ENCODE data around the gene FUT6. TPM values are rescaled to one million over a fixed set of nuclear protein-coding genes. Genes with fewer than 3 reads are reported as not detected.

The FUT6 gene
- total RNA-seq, 1 experiment from 2014 or later: not detected

DNA sequence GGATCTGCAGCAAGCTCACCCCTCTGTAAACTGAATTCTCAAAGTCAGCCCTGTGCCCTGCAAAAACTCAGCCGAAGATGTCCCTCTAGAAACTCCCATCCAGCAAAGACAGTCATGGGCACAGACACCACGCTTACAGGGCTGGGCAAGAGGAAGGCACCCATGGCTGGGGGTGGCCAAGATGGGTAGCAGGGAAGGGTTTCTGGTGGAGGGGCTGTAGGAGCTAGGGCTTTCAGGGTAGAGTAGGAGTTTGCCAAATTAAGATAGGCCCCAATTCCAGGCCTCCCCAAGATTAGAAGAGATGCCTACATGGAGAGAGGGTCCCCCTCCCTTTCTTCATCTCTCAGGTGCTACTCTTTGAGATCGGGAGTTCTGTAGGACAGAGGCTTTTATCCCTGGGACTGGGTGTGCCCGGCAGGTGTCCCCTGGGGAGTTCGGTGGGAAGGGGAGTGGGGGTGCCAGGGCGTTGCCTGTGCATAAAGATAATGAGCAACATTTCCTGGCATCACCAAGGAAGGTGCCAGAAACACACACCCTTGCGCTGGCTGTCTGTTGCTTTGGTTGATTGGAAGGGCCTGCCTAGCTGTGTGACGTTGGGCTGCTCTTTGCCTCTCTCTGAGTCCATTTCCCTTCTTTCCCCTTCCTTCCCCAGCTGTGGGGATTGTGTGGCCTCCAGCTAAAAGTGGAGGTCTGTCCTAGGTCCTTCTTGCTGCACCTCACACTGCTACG is 25.2 kb downstream of the FUT6 start:
- Histone ChIP-seq H3K27me3 (ENCODE audit: control insufficient read depth, insufficient read depth, low read length) (no peaks in the 10 kb centered on the region), H3K4me3 (ENCODE audit: low read depth in 2 of 2, low read length in 2 of 2) (no peak overlapping the region), H3K9me3 (ENCODE audit: control insufficient read depth, insufficient read depth, low read depth, low read length) (no peaks in the 10 kb centered on the region), H3K27ac (ENCODE audit: low read length) (no peak overlapping the region), H3K4me1 (ENCODE audit: control insufficient read depth, insufficient read depth, low read length) (no peaks in the 10 kb centered on the region), H3K36me3 (ENCODE audit: control insufficient read depth, insufficient read depth, low read length) (no peaks in the 10 kb centered on the region)
- no peak for ATAC-seq
- POLR2A ChIA-PET: no interaction called here
- BruUV-seq (replicated peaks): no TSS peak
- intact Hi-C loops (cut with micrococcal nuclease; ENCODE audit: unreplicated experiment): no loop called here
- DNase-seq (ENCODE audit: low read depth, low spot score): no peak
- TF ChIP-seq TCF7L2 (IDR thresholded peaks at IDR 0.05; ENCODE audit: low read depth, low read length) (no peak), POLR2AphosphoS5 (IDR thresholded peaks at IDR 0.05; ENCODE audit: low read depth, low read length) (no peak), CTCF (IDR thresholded peaks at IDR 0.05) (no peak), SIN3A (IDR thresholded peaks at IDR 0.05; ENCODE audit: borderline replicate concordance, insufficient read depth, low read depth, low read length) (no peak)
- TF ChIP-seq, protein P1, sequence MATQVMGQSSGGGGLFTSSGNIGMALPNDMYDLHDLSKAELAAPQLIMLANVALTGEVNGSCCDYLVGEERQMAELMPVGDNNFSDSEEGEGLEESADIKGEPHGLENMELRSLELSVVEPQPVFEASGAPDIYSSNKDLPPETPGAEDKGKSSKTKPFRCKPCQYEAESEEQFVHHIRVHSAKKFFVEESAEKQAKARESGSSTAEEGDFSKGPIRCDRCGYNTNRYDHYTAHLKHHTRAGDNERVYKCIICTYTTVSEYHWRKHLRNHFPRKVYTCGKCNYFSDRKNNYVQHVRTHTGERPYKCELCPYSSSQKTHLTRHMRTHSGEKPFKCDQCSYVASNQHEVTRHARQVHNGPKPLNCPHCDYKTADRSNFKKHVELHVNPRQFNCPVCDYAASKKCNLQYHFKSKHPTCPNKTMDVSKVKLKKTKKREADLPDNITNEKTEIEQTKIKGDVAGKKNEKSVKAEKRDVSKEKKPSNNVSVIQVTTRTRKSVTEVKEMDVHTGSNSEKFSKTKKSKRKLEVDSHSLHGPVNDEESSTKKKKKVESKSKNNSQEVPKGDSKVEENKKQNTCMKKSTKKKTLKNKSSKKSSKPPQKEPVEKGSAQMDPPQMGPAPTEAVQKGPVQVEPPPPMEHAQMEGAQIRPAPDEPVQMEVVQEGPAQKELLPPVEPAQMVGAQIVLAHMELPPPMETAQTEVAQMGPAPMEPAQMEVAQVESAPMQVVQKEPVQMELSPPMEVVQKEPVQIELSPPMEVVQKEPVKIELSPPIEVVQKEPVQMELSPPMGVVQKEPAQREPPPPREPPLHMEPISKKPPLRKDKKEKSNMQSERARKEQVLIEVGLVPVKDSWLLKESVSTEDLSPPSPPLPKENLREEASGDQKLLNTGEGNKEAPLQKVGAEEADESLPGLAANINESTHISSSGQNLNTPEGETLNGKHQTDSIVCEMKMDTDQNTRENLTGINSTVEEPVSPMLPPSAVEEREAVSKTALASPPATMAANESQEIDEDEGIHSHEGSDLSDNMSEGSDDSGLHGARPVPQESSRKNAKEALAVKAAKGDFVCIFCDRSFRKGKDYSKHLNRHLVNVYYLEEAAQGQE (IDR thresholded peaks at IDR 0.05; ENCODE audit: insufficient read depth in 1 of 2, low read depth in 2 of 2, low read length in 1 of 2): no peak
- in situ Hi-C loops (cut with HindIII; ENCODE audit: low pct_unique_long_range_greater_than_20kb, low sequenced_read_pairs): no loop called here
- CTCF ChIA-PET: no interaction called here

DNA sequence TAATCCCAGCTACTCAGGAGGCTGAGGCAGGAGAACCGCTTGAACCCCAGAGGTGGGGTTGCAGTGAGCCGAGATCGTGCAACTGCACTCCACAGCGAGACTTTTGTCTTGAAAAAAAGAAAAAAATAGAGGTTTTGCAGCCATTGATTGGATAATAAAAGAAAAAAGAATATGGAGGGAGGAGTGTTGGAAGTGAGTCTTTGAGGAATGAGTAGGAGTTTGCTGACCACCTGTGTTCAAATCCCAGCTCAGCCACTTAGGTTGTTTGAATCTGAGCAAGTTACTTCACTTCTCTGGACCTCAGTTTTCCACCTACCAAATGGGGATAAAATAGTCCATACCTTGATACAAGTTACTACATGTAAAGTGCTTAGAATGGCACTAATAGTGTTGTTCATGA is 28.4 kb downstream of the FUT6 start:
- POLR2A ChIA-PET: no interaction called here
- Histone ChIP-seq H3K27me3 (ENCODE audit: control insufficient read depth, insufficient read depth, low read length) (no peaks in the 10 kb centered on the region), H3K4me3 (ENCODE audit: low read depth in 2 of 2, low read length in 2 of 2) (no peak overlapping the region), H3K4me1 (ENCODE audit: control insufficient read depth, insufficient read depth, low read length) (no peaks in the 10 kb centered on the region), H3K36me3 (ENCODE audit: control insufficient read depth, insufficient read depth, low read length) (no peaks in the 10 kb centered on the region), H3K27ac (ENCODE audit: low read length) (no peak overlapping the region), H3K9me3 (ENCODE audit: control insufficient read depth, insufficient read depth, low read depth, low read length) (no peaks in the 10 kb centered on the region)
- CTCF ChIA-PET: no interaction called here
- no peak for DNase-seq (ENCODE audit: low read depth, low spot score)
- BruUV-seq (replicated peaks): no TSS peak
- intact Hi-C loops (cut with micrococcal nuclease; ENCODE audit: unreplicated experiment): no loop called here
- TF ChIP-seq POLR2AphosphoS5 (IDR thresholded peaks at IDR 0.05; ENCODE audit: low read depth, low read length) (no peak), SIN3A (IDR thresholded peaks at IDR 0.05; ENCODE audit: borderline replicate concordance, insufficient read depth, low read depth, low read length) (no peak), CTCF (IDR thresholded peaks at IDR 0.05) (no peak), TCF7L2 (IDR thresholded peaks at IDR 0.05; ENCODE audit: low read depth, low read length) (no peak)
- TF ChIP-seq, protein P1 (IDR thresholded peaks at IDR 0.05; ENCODE audit: insufficient read depth in 1 of 2, low read depth in 2 of 2, low read length in 1 of 2): no peak
- ATAC-seq: no peak
- in situ Hi-C loops (cut with HindIII; ENCODE audit: low pct_unique_long_range_greater_than_20kb, low sequenced_read_pairs): no loop called here
